ENCODE measurements around the gene NOL6. TPM values are rescaled to one million over a fixed set of nuclear protein-coding genes. Genes with fewer than 3 reads are reported as not detected.
"Not testable (repeated sequence)": the region's sequence is repeated elsewhere in the genome, so short reads cannot be mapped to it uniquely, and the experiment has no call there.

Gene NOL6
- polyA plus RNA-seq, 2 of the 4 experiments (the other 2 are of a cell fraction) = 49.5 to 52.0 TPM

DNA sequence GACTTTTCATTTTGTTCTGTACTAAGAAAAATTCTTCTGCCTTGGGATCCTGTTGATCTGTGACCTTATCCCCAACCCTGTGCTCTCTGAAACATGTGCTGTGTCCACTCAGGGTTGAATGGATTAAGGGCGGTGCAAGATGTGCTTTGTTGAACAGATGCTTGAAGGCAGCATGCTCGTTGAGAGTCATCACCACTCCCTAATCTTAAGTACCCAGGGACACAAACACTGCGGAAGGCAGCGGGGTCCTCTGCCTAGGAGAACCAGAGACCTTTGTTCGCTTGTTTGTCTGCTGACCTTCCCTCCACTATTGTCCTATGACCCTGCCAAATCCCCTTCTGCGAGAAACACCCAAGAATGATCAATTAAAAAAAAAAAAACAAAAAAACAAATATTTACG is 49.7 kb downstream of the NOL6 start:
- H3K27ac ChIP-seq; H3K4me3 ChIP-seq; FAIRE-seq; DNase-seq (ENCODE audit: low read depth in 1 of 2, low spot score in 1 of 2); ATAC-seq; H3K4me2 ChIP-seq; POLR2A ChIA-PET; H3K9me3 ChIP-seq: not testable (repeated sequence)
- no CpG with 5 or more reads among the region's 7 CpGs for WGBS (ENCODE audit: missing lambda C conversion rate)
- CTCF ChIA-PET = interaction anchor here (1.3 kb wide), 1 partner anchor 43 kb away, joined by 3 read pairs; no protein-coding TSS in a partner anchor
- peaks cover 17% of the 10 kb centered on the region; the same call in 2 of the 3 replicates for H3K4me1 ChIP-seq

GRCh38 chr9:33419708-33420303 is 53.9 kb downstream of the NOL6 start:
- 74% methylated on average over 10 of the region's 10 CpGs for WGBS (ENCODE audit: missing lambda C conversion rate)
- ATAC-seq (no peak), DNase-seq (ENCODE audit: low read depth in 1 of 2, low spot score in 1 of 2) (no peak), FAIRE-seq (no peak)
- Histone ChIP-seq H3K27ac (peak overlapping the region; percentile 31 to 58; a peak in 4 of 6 replicates), H3K4me1 (peaks cover 35% of the 10 kb centered on the region), H3K4me3 (no peak overlapping the region), H3K9me3 (no peaks in the 10 kb centered on the region), H3K4me2 (no peak overlapping the region)
- TF ChIP-seq ZFP36 (IDR thresholded peaks at IDR 0.05; ENCODE audit: borderline replicate concordance, partially characterized antibody) (peak; percentile 84), ZSCAN20 (CRISPR knock-in tag; IDR thresholded peaks at IDR 0.05) (no peak)
- ChIA-PET POLR2A (no interaction called here), CTCF (interaction anchor here (0.8 to 8.8 kb wide), 6 partner anchors 9 to 47 kb away, joined by 4 to 134 read pairs (median 6); partner anchors contain the start of gene AQP3)

GRCh38 chr9:33418090-33418489 is 55.6 kb downstream of the NOL6 start:
- CTCF ChIA-PET = interaction anchor here (1.0 to 12.6 kb wide), 8 partner anchors 12 to 128 kb away, joined by 3 to 177 read pairs (median 42); partner anchors contain the start of genes AQP3, AQP7 and NFX1

DNA sequence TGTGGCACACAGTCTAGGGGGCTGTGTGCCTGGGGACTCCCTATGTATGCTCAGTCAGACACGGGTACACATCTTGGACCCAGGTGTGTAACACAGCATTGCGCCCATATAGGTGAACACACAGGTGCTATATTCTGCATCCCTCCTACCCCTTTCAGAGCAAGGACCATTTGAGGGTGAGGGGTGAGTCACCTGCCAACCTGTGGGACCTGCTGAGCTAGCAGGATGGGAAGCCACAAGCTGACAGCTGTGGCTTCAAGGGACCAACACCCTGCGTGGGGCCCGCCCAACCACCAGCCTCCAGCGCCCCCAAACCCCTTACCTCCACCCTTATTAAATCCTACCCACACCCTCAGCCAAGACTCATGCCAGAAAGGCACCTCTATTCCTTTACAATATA is 56.7 kb downstream of the NOL6 start:
- Histone ChIP-seq H3K4me1 (peaks cover 46% of the 10 kb centered on the region), H3K9me3 (no peaks in the 10 kb centered on the region), H3K4me3 (no peak overlapping the region), H3K27ac (peak overlapping the region; percentile 77 to 87), H3K4me2 (peak overlapping the region; percentile 75; the same call in 2 of the 3 replicates)
- ChIA-PET POLR2A (no interaction called here), CTCF (interaction anchor here (1.0 to 12.6 kb wide), 8 partner anchors 11 to 304 kb away, joined by 3 to 177 read pairs (median 43); partner anchors contain the start of genes AQP3 and AQP7)
- DNase-seq (ENCODE audit: low read depth in 1 of 2, low spot score in 1 of 2) (no peak), FAIRE-seq (no peak), ATAC-seq (no peak)
- WGBS (ENCODE audit: missing lambda C conversion rate) = 71% methylated on average over 5 of the region's 5 CpGs
- TF ChIP-seq FOSL2 (IDR thresholded peaks at IDR 0.05) (no peak), FOSL2 (CRISPR knock-in tag; IDR thresholded peaks at IDR 0.05) (peak; percentile 33), KDM5A (IDR thresholded peaks at IDR 0.05) (no peak)

More at GRCh38 chr9:33418090-33418489, 55.6 kb downstream of the NOL6 start:
- no peaks in the 10 kb centered on the region for H3K9me3 ChIP-seq
- FAIRE-seq = no peak
- POLR2A ChIA-PET = no interaction called here
- no peak for DNase-seq (ENCODE audit: low read depth in 1 of 2, low spot score in 1 of 2)
- 94% methylated on average over 8 of the region's 8 CpGs for WGBS (ENCODE audit: missing lambda C conversion rate)
- no peak overlapping the region for H3K4me3 ChIP-seq
- no peak overlapping the region for H3K4me2 ChIP-seq
- ATAC-seq = no peak
- H3K4me1 ChIP-seq = peaks cover 46% of the 10 kb centered on the region
- TF ChIP-seq POLR2A (IDR thresholded peaks at IDR 0.05; ENCODE audit: low read length) (no peak), HES2 (IDR thresholded peaks at IDR 0.05) (no peak), ZFP36 (IDR thresholded peaks at IDR 0.05; ENCODE audit: borderline replicate concordance, partially characterized antibody) (no peak), FOSL2 (IDR thresholded peaks at IDR 0.05) (no peak), FOSL2 (CRISPR knock-in tag; IDR thresholded peaks at IDR 0.05) (no peak), PHF8 (IDR thresholded peaks at IDR 0.05; ENCODE audit: borderline replicate concordance, low read depth) (no peak), RFX5 (IDR thresholded peaks at IDR 0.05) (no peak), NFE2L2 (conservative IDR thresholded peaks at IDR 0.05; ENCODE audit: low read length) (no peak), FOSB (CRISPR knock-in tag; IDR thresholded peaks at IDR 0.05) (no peak), ZC3H11A (IDR thresholded peaks at IDR 0.05) (no peak), CHD4 (IDR thresholded peaks at IDR 0.05; ENCODE audit: borderline replicate concordance) (no peak), CTCF (IDR thresholded peaks at IDR 0.05) (no peak), HEYL (CRISPR knock-in tag; IDR thresholded peaks at IDR 0.05) (no peak), TFCP2L1 (CRISPR knock-in tag; IDR thresholded peaks at IDR 0.05) (no peak), SREBF2 (IDR thresholded peaks at IDR 0.05) (no peak)
- TF ChIP-seq, protein P1, sequence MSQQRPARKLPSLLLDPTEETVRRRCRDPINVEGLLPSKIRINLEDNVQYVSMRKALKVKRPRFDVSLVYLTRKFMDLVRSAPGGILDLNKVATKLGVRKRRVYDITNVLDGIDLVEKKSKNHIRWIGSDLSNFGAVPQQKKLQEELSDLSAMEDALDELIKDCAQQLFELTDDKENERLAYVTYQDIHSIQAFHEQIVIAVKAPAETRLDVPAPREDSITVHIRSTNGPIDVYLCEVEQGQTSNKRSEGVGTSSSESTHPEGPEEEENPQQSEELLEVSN (IDR thresholded peaks at IDR 0.05; ENCODE audit: borderline replicate concordance, low read depth) = no peak
- peak overlapping the region; percentile 21 to 87; a peak in 4 of 6 replicates for H3K27ac ChIP-seq
